B cell (primary cell): ENCODE results near the gene DIP2A.

Experiments used
- EZH2 ChIP-seq: IDR thresholded peaks from 2 replicates; pipeline ENCODE4 v1.6.1; 2012; ENCODE audit warnings: borderline replicate concordance, low read depth, mild to moderate bottlenecking, moderate library complexity, low read length; ENCODE audit not compliant: insufficient read depth, poor library complexity, severe bottlenecking
- TF ChIP-seq, protein P1 (sequence below): fragments of 200-600 bp; IDR thresholded peaks from one replicate; pipeline ENCODE4 v1.8.0; 2022; ENCODE audit warnings: antibody characterized with exemption, mild to moderate bottlenecking

DNA sequence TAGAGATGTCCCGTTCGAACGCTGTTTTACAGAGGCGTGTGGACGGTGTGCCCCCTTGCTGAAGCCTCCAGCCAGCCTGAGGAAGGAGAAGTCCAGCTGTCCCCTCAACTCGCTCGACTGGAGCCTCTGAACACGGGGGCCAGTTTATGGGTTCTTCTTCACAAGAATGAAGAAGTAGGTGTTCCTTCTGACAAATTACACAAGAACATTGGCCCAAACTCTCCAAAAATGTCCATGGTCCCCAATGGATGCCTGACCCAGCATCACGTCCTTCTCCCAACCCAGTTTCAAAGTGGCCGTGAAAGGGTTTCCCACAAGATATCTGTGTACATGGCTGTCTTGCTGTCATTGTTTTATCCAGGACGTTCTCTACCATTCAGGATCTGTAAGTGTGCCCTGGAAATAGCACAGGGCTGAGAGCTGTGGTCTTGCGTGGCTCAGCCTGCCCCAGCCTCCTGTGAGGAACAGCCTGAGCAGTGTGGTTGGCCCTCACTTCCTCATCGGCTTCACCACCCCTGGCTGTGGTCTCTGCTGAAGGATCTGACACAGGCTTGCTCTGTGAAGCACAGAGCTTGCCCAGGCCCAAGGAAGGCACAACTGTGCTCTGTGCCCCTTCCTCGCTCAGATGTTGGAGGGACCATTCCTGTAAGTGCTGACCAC, 147.2 kb downstream of the DIP2A start:
- TF ChIP-seq, protein P1, sequence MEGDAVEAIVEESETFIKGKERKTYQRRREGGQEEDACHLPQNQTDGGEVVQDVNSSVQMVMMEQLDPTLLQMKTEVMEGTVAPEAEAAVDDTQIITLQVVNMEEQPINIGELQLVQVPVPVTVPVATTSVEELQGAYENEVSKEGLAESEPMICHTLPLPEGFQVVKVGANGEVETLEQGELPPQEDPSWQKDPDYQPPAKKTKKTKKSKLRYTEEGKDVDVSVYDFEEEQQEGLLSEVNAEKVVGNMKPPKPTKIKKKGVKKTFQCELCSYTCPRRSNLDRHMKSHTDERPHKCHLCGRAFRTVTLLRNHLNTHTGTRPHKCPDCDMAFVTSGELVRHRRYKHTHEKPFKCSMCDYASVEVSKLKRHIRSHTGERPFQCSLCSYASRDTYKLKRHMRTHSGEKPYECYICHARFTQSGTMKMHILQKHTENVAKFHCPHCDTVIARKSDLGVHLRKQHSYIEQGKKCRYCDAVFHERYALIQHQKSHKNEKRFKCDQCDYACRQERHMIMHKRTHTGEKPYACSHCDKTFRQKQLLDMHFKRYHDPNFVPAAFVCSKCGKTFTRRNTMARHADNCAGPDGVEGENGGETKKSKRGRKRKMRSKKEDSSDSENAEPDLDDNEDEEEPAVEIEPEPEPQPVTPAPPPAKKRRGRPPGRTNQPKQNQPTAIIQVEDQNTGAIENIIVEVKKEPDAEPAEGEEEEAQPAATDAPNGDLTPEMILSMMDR: no peak
- TF ChIP-seq EZH2: no peak
